COLO829 (cell line): ENCODE results near the gene HCLS1.
"Not testable (repeated sequence)": the region's sequence is repeated elsewhere in the genome, so short reads cannot be mapped to it uniquely, and the experiment has no call there.

Source experiments
- DNase-seq: peaks from one replicate; pipeline ENCODE4 v3.0.0; 2012; ENCODE audit warnings: low spot score

The HCLS1 gene

DNA sequence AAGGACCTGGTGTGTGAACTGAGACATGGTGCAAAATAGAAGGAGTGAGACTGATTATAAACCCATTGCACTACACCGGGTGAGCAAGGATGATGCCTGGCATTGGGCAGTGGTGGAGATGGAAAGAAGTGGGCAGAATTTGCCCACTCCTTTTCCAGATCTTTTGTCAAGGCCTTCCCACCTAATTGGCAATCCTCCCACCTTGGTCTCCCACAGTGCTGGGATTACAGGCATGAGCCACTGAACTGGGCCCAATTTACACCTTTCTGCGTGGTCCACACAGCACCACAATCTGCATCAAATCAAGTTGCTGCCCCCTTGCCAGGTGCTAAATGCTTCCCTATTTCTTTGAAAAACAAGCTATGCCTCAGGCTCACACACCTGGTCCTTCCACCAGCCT, 62.1 kb downstream of the HCLS1 start:
- DNase-seq = no peak

DNA sequence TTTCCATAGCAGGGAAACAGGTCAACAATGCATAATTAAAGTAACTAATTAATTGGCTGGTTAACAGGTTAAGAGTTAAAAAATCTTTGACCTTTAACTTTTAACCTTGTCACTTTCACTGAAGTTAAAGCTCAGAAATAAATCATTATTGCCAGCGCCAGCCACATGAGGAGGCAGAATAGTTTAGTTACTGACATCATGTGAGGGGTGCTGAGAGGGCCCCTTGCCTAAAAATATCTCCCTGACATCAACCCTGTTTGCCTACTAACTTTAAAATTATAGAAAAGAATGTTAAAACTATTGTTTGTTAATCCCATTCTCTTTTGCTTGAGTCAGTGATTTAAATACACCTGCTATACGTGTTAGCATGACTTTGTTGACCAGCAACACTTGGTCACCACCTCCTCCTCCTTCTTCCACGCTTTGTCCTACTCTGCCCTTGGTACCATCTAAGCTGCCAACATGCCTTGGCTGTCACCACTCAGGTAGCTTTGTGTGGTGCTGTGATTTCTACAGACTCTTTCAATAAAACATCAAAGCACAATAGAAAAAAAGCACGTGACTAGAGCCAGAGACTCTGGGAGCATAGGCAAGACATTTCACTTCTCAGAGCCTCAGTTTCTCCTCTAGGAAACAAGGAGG, 64.8 kb downstream of the HCLS1 start:
- DNase-seq = no peak

GRCh38 chr3:121594850-121595249, 65.9 kb downstream of the HCLS1 start:
- DNase-seq = no peak

DNA sequence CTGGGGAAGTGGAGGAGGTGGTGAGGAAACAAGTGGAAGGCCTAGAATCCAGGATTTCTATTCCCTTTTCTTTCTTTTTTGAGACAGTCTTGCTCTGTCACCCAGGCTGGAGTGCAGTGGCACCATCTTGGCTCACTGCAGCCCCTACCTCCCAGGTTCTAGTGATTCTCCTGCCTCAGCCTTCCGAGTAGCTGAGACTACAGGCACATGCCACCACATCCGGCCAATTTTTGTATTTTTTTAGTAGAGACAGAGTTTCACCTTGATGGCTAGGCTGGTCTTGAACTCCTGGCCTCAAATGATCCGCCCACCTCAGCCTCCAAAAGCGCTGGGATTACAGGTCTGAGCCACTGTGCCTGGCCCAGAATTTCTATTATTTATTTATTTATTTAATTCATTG, 66.9 kb downstream of the HCLS1 start:
- not testable (repeated sequence) for DNase-seq

- no peak for DNase-seq
These were observed 67.6 kb downstream of the HCLS1 start, which contains the start of gene FBXO40 for GRCh38 chr3:121592856-121593702. TSS of gene FBXO40 (plus strand) at chr3:121593379. CDS start at chr3:121620576, 27,197 bp downstream.

GRCh38 chr3:121584418-121584817, 76.3 kb downstream of the HCLS1 start:
- DNase-seq = no peak

- no peak for DNase-seq
These were observed 79.0 kb downstream of the HCLS1 start for GRCh38 chr3:121581691-121582090.
